Endometrium (tissue), 2 donors: Measurements from ENCODE around the gene WWTR1.

Source experiments
- FAIRE-seq: peaks from 2 replicates; lab custom pipeline; 2012; peaks lifted over from hg19 to GRCh38; lab: Jason Lieb, UNC
- donor health status: control.
- donor health status: control.

WWTR1 gene

DNA sequence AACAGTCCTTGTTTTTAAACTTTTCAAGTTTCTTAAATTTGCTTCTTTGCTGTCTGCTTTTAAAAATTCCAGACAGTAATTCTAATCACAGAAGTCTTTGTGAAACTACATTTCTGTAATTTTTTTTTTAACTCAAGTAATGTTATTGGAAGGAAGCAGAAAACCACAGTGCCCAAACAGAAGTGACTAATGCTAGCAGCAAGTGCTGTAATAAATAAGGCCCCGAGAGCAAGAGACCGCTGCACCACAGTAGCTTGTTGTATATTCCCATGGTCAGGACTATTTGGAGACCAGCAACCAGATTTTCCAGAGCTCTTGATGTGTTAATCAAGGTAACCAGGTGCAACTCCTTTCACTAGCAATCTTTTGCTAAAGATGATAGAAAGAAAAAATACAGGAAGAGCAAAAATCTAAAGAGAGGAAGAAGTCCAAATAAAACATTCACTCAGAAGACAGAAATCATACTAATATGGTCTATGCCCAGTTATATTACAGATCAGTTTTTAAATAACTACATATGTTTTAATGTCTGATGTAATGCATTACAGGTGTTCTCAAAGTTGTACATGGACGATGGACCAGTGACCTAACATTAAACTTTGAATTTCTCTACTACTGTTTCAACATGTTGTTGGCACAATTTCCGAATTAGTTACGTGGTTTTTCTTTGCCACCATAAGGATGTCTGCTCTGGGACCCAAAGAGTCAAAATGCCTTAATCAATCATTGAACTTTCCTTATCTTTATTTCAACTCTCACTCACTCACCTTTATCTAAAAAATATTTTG lies 36.4 kb downstream of the WWTR1 start:
- no peak for FAIRE-seq

DNA sequence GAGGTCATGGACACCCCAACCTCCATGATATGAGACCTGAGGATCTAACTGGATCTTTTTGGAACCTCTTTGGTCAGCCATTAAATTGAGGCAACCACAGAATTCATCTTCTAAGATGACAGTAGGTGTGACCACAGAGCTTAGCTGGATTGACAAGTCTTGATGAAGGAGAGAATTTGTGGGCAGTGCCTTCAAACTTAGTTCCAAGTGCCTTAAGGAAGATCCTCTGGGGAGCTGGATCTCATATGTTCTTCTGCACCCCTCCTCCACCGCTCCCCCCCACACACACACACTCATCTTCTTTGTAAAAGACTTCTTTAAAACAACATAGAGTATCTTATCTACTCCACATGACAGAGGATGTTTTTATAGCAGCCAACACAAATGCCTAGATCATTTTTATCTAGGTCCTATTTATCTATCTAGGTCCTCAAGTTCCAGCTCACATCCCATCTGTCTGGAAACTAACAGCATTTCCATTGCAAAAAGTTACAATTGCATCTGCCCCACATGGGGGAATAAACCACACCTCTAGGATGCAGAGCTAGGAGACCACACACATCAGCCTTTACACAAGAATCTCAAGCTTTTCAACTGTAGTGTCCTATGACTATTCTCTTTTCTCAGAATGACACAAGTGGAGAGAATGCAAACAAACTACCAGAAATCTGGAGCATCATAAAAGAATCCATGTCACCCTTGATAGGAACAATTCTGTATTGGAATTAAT lies 37.4 kb downstream of the WWTR1 start:
- FAIRE-seq = no peak

DNA sequence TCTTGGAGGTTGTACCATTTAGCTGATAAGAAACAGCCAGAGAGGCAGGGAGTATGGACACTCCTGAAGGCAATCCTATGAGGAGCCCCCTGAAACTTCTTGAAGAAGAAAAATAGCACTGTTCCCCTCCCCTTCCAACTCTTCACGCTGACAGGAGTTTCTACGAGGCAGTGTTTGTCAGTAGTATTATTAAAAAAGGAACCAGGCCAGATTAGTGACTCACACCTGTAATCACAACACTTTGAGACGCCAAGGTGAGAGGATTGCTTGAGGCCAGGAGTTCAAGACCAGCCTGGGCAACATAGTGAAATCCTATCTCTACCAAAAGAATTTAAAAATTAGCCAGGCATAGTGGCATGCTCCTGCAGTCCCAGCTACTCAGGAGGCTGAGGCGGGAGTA lies 38.7 kb downstream of the WWTR1 start:
- FAIRE-seq = no peak

DNA sequence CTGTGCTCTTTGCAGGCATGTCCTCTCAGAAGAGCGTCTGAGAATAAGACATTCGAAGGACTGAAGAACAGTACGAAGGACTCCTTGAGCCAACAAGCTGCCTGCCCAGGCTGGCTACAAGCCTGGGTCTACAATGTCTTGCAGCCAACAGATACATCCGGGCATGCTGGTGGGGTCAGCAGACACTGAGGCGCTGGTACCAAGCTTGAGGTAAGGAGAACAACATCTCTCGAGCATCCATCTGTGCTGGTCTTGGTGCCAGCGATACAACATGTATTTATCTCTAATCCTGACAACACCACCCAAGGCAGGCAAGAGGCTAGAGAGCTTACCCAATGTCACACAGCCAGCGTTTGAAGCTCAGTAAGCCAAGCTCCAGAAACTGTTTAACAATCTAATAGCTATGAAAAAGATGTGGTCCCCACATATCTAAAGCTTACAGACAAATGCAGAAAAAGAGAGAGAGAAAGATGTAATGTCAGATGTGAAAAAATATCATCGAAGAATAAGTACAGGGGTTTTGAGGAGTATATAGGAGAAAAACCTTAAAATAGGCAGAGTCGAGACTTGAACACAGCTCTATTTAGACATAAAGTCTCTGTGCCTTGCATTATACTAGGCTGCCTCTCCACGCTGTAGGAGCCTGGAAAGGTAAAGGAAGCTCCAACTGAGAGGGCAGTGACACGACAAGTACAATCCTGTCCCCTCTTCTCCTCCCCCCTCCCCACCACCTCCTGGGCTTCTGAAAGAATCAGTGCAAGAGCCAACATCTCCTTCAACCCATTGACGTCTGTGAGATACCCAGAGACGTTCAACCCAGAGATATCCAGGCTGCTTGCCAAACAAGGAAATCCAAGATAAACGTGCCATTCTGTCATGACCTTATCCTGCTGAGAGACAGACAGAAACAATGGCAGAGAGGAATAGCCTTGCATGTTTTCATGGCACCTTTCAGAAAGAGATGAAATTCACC lies 39.4 kb downstream of the WWTR1 start:
- no peak for FAIRE-seq

DNA sequence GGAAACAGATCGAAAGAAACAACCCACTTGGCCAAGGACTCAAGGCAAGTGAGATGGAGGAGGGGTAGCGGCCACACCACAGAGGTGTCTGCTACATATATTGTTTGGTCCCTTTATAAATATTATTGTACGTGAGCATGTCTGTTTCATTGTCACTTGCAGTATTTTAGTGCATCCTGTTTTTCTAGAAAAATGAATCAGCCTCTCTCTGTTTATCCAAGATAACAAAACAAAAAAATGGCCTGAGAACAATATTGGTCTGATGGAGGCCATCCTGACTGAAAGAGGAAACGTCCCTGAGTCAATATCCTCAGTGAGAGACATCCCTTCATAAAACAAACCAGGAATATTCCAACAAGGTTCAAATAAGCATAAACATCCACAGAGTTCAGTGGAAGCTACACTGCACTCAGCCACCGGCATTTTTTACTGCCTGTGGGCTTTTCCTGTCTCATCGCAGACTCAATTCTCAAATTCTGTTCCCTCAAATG lies 42.0 kb downstream of the WWTR1 start:
- no peak for FAIRE-seq

DNA sequence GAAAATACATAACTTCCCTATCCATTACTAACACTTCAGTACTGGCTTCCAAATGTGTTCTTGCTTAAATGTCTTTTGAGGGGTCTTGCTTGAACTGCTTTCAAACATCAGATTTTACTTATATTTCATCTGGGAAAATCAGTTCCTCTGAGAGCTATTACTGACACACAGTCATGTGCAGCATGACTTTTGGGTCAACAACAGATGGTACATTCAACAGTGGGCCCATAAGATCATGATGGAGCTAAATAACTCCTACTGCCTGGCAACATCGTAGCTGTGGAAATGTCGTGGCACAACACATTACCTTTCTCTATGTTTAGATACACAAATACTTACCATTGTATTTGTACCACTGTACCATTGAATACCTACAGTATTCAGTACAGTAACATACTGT lies 43.8 kb downstream of the WWTR1 start:
- FAIRE-seq = no peak

DNA sequence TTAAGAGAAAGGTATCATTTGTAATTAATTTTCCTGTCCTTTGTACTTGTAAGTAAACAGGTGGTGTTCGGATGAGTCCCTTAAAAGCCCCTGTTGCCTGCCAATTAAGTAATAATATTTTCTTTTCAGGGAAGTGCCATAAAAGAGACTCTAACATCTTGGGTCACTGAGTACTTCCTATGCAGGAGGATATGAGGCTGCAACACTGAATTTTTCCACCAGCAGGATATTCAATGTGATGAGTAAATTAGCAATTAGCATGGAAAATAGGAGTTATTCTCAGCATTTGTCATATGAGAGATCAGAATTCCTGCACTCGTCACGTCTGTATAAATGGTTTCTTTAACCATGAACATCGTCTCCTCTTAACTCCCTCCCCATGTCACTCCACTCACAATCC lies 45.4 kb downstream of the WWTR1 start:
- no peak for FAIRE-seq

DNA sequence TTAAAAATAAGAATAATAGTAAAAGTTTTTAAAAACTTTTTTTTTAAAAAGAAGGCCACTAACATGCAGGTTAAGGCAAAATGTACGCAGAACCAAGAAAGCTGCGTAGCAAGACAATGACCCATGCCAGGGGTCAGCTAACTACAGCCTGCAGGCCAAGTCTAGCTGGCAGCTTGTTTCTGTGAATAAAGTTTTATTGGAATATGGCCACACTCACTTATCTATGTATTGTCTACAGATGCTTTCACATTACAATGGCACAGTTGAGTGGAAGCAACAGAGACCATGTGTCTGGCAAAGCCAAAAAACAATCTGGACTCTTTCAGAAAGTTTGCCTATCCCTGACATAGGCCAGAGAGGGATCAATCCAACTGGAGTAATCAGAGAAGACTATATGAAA lies 46.7 kb downstream of the WWTR1 start:
- no peak for FAIRE-seq

DNA sequence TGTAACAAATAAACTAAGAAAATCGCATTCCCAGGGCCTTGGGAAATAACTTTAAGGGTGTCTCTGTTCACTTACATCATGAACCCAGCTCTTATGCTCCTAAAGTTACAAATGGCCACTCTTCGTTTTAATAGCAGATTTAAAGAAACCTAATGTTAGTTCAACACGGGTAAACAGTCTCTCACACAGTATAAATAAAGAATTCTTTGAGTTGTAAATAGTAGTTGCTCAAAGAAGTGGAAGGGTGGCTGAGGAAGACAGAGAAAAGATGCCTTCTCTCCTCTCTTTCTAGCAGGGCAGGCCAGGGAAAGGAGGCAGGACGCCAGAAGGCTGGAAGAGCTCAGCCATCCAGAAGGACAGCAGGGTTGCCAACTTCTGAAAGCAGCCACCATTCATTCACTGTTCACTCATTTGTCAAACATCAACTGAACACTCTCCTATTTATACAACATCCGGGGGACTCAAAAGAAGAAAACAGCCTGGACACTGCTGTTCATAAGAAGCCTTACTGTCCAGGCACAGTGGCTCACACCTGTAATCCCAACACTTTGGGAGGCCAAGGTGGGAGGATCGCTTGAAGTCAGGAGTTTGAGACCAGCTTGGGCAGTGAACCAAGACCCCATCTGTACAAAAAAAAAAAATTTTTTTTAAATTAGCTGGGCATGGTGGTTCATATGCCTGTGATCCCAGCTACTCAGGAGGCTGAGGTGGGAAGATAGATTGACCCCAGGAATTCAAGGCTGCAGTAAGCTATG lies 47.3 kb downstream of the WWTR1 start:
- FAIRE-seq = no peak

DNA sequence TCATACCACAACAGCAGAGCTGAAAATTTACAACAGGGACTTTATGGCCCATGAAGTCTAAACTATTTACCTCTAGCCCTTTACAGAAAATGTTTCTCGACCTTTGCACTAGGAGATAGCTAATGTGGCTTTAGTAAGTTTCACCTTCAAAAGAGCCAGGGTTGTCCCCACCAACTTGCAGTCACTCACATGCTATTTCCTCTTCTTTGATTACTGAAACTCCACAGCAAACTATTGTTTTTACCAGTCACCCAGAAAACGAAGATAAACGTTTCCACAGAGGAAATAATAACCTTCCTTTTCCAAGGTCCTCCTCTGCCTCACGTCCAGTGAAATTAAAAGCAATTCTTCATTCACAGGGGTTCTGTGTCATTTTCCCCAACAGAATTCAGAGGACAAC lies 48.2 kb downstream of the WWTR1 start:
- FAIRE-seq = no peak

DNA sequence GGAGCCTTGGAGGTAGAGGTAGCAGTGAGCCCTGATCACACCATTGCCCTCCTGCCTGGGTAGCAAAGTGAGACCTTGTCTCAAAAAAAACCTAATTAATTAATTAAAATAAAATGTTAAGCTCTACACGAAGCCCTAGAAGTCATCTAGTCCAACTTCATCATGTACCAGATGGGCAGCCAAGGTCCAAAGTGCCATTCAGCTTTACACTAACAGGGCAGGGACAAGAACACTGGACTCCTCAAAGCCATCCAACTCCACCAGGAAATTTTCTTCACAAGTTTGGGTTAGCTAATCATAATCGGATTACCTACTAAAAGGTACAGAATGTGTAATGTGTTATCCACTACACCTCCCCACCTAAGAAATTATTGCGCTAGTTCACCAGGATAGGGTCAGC lies 48.8 kb downstream of the WWTR1 start:
- no peak for FAIRE-seq

DNA sequence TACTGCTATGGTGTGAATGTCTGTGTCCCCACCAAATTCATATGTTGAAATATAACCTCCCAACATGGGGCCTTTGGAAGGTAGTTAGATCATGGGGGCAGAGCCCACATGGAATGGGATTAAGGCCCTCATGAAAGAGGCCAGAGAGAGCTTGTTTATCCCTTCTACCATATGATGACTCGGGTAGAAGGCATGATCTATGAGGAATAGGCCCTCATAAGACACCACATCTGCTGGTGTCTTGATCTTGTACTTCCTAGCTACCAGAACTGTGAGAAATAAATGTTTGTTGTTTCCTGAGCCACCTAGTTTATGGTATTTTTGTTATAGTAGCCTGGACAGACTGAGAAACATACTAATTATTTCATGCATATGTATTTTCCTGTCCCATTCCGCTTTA lies 51.9 kb downstream of the WWTR1 start:
- no peak for FAIRE-seq

DNA sequence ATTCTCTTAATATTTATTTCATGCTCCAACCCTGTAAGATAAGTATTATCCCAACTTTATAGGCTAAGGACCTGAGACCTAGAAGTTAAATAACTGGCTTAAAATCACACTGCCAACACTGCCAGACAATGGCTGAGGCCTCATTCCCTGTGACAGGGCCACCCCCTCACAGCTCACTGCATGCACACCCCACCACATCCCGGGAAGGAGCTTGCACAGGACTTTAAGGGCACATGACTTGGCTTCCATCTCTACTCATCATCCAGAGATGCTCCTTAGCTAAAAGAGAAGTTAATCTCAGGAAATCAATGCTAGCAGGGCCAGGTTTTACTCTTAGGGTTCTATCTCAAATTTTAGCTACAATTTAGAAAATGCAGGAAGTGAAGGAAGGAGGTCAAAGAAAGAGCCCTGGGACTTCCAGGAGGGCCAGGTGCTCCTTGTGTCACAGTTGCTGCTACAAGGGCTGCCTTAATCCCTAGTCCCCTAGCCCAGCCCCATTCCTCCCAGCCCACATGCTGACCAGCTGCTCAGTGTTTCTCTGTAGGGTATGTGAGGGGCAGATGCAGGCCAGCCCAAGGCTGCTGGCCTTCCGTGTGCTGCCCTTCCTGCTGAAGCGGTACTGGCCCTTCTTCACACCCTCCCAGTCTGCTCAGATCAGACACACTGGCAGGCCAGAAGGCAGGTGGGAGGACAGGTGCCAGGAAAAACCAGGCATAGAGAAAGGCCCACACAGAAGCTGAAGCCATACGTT lies 53.5 kb downstream of the WWTR1 start:
- no peak for FAIRE-seq

DNA sequence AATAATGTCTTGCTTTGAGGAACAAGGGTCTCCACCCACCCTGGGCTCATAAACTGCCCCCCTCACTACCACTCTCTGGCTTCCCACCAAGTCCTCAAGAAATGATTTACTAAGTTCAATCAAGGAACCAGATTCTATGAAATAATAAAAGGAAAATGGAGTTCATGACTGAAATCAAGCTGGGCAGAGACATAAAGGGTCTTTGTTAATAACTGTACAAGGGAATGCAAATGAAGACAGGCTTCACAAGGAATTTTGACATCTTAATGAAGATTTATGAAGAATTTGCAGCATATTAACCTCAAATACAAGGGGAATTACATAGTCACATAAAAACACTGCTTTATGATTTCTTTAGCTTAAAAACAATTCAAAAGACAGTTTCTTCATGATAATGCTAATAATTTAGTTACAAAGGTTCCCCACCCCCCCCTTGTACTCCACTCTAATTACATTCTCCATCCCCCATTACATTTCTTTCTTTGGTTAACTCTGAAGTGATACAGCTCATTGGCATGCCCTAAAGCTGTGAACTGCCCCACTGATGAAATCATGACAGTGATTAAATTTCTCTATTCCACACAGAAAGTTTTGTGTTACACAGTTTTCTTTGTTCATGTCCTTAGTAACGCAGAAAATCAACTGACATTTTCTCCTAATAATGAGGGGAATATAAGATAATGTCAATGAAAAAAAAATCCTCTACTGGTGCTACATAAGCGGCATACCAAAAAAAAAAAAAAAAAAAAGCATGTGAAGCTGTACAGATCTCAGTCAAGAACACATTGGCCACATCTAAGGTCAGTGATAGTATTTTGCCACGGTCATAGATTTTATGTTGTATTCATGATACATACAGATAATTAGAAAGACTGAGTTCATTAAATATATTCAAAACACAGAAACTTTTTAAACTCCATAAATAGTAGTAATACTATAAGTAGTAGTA lies 54.4 kb downstream of the WWTR1 start:
- FAIRE-seq = no peak

DNA sequence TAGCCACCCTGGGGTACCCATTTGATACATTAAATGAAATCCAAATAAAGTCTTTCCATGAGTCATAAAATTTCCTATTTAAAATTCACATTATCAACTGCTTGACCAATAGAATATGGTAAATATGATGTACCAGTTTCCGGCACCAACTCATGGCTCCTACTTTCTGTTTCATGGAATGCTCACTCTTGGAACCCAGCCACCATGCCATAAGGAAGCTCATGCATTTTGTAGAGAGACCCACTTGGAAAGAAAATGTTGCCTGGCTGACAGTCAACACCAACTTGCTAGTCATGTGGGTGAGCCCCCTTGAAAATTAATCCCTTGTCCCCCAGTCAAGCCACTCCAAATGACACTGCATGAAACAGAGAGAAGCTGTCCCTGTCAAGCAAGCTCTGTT lies 57.2 kb downstream of the WWTR1 start:
- FAIRE-seq = no peak

DNA sequence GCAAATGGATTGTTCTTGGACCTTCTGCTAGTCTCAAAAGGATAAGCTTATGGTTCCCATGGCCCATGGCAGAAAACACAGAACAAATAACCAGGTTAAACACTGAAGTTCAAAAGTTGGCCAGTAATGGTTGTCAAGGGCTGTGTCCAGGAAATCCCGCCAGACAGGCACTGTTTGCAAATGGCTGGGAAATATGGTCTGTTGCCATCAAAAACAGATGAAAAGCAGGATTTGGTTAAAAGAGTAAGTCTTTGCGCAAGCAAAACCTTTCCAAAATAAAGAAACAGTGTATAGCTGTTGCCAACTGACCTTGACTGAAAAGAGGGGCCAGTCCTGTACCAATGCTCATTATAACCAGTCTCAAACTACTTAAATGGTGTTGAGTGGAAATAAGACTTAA lies 58.6 kb downstream of the WWTR1 start:
- FAIRE-seq = no peak

DNA sequence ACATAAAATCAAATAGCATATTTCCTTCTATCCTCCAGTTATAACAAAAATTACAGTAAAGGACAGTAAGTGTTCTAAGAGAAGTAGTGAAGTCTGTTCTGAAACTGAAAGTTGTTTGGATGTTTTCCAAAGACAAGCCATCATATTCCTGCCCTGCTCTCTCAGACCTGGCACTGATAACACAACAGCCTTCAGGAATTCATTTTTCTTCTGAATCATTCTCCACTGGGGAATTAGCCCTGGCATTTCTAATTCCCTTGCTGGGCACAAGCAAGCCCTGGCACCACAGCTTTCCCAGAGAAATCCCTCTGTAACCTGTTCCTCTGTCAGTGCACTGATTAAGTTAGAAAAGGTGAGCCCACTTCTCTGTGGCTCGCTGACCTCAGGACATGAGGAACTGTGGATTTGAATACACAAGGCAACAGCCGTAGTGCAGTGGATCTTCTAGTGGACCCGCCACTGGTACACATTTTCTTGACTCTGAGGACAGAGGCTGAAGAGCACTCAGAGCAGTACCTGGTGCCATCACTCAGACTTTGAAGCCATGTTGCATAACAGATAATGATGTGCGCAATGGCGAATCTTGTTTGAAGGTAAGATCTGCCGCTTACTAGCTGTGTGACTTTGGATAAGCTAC lies 61.6 kb downstream of the WWTR1 start:
- no peak for FAIRE-seq

DNA sequence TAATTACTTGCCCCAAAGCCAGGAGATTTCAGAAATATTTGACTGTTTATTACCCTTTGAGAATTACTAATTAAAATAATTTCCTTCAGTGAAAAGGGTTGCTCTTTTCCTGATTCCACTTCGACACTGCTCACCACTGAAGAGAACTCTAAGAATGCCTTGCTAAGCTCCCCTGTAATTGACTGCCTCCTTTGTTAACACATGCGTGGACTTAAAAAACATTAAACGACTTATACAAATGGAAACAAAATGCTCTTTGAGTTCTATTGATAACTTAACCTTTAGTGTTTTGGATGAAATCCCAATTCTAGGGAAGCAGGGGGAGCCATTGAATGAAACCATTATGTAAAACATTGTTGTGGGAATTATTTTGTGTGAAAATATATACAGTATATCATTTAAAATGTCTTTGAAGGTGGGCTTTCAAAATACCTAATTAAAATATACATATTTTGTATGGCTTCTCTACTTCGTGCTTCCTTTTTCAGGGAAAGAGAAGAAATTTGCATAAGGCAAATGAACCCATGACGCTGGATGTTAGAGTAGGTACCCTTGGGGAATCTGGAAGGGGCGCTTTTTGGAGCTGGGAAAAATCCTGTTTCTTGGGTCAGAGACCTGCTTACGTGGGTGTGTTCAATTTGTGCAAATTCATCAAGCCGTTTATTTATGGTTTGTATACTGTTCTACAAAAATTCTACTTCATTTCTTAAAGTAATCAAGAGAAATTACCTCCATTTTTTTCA lies 64.2 kb downstream of the WWTR1 start:
- FAIRE-seq = no peak
